Measurements from ENCODE around the gene CCNF.
"Not testable (repeated sequence)": the region's sequence is repeated elsewhere in the genome, so short reads cannot be mapped to it uniquely, and the experiment has no call there.

The CCNF gene

DNA sequence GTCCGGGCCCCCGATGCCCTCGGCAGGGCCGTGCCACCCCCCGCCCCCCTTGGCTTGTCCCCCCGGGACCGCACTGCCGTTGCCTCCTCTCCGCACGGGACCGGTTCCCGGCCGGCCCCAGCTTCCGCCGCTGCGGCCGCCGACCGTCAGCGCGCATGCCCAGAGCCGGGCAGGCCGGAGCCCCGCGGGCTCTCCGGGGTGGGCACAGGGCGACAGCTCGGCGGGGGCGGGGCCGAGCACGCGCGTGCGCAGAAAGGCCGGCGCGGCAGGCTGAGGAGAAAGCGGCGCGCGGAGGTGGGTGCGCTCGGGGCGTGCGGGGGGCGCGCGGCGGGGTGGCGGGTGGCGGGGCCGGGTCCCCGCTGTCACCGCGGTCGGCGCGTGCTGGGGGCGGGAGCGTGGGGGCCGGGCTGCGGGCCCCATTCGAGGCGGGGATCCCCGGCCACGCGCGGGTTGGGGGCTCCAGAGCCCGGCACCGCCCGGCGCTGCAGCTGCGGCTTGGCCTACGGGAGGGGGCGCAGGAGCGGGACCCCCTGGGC lies 45.7 kb downstream of the CCNF start, which contains the start of gene TBC1D24:
TSS of gene TBC1D24 (plus strand) at position 251 of the 536 bp plus-strand sequence. CDS start 21,022 bp downstream, outside the sequence.
- H3K36me3 ChIP-seq (replicated peaks), result 0 out of 2 replicates have a peak, but pooled peaks cover 3% of the 10 kb centered on the region
- DNase-seq (ENCODE audit: low spot score in 2 of 2), result peak; percentile 66 to 91
- peak within 1 kb of the TSS; percentile 72 for H3K4me3 ChIP-seq
- peaks cover 14% of the 10 kb centered on the region for H3K4me1 ChIP-seq
- in situ Hi-C loops (cut with MboI; ENCODE audit: low sequenced_read_pairs), result no loop called here
- no peaks in the 10 kb centered on the region for H3K27me3 ChIP-seq (ENCODE audit: low read depth)
- H3K9me3 ChIP-seq, result no peaks in the 10 kb centered on the region

DNA sequence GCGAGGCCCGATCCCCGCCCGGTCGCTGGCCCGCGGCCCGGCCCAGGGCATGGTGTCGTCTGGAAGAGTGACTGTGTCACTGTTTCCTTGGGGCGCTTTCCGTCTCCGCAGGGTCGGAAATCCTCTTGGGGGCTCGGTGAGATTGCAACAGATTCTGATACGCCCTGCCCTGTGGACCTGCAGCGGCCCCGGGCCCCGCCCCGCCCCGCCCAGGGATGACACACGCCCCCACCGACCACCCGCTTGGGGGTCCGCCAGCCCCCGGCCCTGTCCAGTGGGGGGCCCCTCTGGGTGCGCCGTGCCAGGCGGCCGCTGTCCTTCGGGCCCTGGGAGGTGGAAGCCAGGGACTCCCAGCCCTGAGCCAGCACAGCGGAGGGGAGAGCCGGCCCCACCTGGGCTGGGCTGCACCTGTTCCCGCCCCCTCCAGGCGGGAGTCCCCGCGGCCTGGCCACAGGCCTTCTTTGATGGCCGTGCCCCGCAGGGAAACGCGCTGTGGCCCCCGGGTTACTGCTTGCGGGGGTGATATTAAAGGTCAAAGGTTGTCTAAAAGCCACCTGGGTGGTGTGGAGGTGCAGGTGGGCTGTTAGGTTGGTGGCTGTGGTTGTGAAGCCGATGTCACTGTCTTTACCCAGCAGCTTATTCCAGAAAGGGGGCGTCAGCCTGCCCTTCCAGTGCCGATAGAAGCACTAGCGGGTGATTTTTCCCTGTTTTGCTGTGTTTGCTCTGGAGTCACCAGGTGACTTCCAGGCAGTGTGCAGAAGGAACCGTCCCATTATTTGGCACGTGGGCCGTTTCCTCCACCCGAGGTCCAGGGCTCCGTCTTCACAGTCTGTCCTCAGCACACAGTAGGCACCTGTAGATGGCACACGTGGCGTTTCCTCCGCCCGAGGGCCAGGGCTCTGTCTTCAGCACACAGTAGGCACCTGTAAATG lies 46.4 kb downstream of the CCNF start:
- DNase-seq (ENCODE audit: low spot score in 2 of 2), result peak in 1 of 2 experiments; percentile 50

DNA sequence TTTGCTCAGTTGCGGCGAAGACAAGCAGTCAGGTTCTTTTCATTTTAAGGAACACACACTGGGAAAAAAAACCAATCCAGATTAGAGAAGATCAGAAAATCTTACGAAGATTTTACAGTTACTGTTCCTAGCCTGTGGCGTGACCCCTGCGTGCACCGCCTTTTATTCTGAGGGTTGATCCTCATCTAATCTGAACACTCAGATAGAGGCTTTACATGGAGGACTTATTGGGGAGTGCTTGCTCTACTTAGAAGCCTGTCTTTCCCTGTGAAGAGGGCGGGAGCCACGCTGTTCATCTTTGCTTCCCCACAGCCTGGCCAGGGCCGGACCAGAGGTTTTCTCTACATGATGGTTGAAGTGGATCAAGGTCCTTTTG lies 47.1 kb downstream of the CCNF start:
- DNase-seq (ENCODE audit: low spot score in 2 of 2), result no peak
- in situ Hi-C loops (cut with MboI; ENCODE audit: low sequenced_read_pairs), result no loop called here
- H3K4me1 ChIP-seq, result peaks cover 10% of the 10 kb centered on the region
- peak overlapping the region; percentile 41 for H3K4me3 ChIP-seq
- H3K36me3 ChIP-seq (replicated peaks), result 0 out of 2 replicates have a peak, but pooled peaks cover 3% of the 10 kb centered on the region
- no peaks in the 10 kb centered on the region for H3K9me3 ChIP-seq
- H3K27me3 ChIP-seq (ENCODE audit: low read depth), result no peaks in the 10 kb centered on the region

More for the DNA sequence above, 46.4 kb downstream of the CCNF start:
- in situ Hi-C loops (cut with MboI; ENCODE audit: low sequenced_read_pairs), result no loop called here
- Histone ChIP-seq H3K4me1 (peaks cover 13% of the 10 kb centered on the region), H3K36me3 (replicated peaks) (0 out of 2 replicates have a peak, but pooled peaks cover 3% of the 10 kb centered on the region), H3K9me3 (no peaks in the 10 kb centered on the region), H3K27me3 (ENCODE audit: low read depth) (no peaks in the 10 kb centered on the region), H3K4me3 (peak overlapping the region; percentile 41)

DNA sequence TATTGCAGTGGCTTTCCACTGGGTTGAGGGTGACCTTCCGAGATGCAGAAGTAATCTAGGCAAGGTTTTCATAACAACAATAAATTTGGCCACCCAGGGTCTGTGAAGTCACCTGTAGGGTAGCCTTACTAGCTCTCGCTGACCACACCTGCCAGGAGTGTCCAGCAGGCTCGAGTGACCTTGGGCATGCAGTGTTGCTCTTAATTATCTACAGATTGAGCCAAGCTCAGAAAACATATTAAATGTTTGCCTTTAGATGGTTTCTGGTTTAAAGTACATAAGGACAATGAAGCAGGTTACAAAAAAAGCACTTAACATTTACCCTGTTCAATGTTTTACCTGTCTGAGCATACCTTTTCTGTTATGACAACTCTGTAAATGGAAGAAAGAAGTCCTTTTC lies 47.5 kb downstream of the CCNF start:
- Histone ChIP-seq H3K4me3 (no peak overlapping the region), H3K36me3 (replicated peaks) (0 out of 2 replicates have a peak, but pooled peaks cover 3% of the 10 kb centered on the region), H3K27me3 (ENCODE audit: low read depth) (no peaks in the 10 kb centered on the region), H3K9me3 (no peaks in the 10 kb centered on the region), H3K4me1 (peaks cover 10% of the 10 kb centered on the region)
- in situ Hi-C loops (cut with MboI; ENCODE audit: low sequenced_read_pairs), result no loop called here
- DNase-seq (ENCODE audit: low spot score in 2 of 2), result no peak

DNA sequence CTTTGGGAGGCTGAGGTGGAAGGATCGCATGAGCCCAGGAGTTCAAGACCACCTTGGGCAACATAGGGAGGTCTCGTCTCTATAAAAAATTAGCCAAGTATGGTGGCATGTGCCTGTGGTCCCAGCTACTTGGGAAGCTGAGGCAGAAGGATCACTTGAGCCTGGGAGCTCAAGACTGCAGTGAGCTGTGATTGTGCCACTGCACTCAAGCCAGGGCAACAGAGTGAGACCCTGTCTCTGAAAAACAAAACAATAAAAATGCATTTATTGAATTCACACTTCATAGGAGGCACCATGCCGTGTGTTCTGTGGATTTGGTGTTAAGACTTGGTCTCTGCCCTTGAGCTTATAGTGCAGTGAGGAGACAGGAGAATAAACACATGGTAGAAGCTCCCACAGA lies 48.1 kb downstream of the CCNF start:
- Histone ChIP-seq H3K4me1 (peaks cover 10% of the 10 kb centered on the region), H3K36me3 (replicated peaks) (0 out of 2 replicates have a peak, but pooled peaks cover 3% of the 10 kb centered on the region), H3K9me3 (no peaks in the 10 kb centered on the region), H3K27me3 (ENCODE audit: low read depth) (no peaks in the 10 kb centered on the region), H3K4me3 (no peak overlapping the region)
- DNase-seq (ENCODE audit: low spot score in 2 of 2), result no peak
- in situ Hi-C loops (cut with MboI; ENCODE audit: low sequenced_read_pairs), result no loop called here

DNA sequence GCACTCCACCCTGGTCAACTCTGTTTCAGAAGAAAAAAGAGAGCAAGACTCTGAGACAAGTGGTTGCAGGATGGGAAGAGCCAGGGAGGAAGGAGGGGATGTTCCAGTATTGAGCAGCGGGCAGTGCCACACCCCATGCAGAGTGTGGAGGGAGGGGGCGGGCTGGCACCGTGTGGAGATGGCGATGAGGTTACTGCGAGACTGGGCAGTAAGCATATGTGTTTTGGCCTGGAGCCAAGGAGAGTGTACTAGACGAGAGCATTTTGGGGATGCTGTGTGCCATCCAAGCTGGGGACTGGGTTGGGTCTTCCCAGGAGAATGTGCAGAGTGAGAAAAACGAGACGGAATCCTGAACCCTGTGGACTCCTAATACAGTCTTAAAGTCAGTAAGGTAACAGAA lies 49.0 kb downstream of the CCNF start:
- H3K27me3 ChIP-seq (ENCODE audit: low read depth), result no peaks in the 10 kb centered on the region
- H3K4me3 ChIP-seq, result no peak overlapping the region
- in situ Hi-C loops (cut with MboI; ENCODE audit: low sequenced_read_pairs), result no loop called here
- H3K9me3 ChIP-seq, result no peaks in the 10 kb centered on the region
- peaks cover 6% of the 10 kb centered on the region for H3K4me1 ChIP-seq
- DNase-seq (ENCODE audit: low spot score in 2 of 2), result no peak
- 0 out of 2 replicates have a peak, but pooled peaks cover 3% of the 10 kb centered on the region for H3K36me3 ChIP-seq (replicated peaks)

DNA sequence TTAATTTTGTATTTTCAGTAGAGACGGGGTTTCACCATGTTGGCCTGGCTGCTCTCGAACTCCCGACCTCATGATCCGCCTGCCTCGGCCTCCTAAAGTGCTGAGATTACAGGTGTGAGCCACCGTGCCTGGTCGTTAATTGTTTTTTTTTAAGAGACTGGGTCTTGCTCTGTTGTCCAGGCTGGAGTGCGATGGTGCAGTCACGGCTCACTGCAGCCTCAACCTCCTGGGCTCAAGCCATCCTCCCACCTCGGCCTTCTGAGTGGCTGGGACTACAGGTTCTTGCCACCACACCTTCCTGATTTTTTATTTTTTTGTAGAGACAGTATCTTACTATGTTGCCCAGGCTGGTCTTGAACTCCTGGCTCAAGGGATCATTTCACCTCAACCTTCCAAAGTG lies 50.7 kb downstream of the CCNF start:
- in situ Hi-C loops (cut with MboI; ENCODE audit: low sequenced_read_pairs); H3K4me1 ChIP-seq; H3K4me3 ChIP-seq; H3K27me3 ChIP-seq (ENCODE audit: low read depth); H3K36me3 ChIP-seq (replicated peaks); DNase-seq (ENCODE audit: low spot score in 2 of 2); H3K9me3 ChIP-seq: not testable (repeated sequence)

DNA sequence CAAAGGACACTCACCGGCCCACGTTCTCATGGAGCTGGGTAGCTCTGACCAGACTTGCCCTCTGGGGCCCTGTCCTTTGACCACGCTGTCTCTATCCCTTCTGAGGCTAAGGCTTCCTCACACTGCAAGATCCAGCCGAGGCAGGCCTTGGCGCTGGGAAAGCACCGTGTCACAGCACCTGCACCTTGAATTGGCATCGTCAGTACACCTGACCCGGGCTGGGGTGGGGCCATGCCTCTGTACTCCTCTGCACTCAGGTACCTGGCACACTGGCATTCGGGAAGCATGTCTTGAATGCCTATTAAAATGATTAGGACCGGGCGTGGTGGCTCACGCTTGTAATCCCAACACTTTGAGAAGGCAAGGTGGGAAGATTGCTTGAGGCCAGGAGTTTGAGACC lies 51.7 kb downstream of the CCNF start:
- H3K4me3 ChIP-seq, result no peak overlapping the region
- H3K4me1 ChIP-seq, result peaks cover 3% of the 10 kb centered on the region; the same call in 1 of the 2 replicates
- DNase-seq (ENCODE audit: low spot score in 2 of 2), result no peak
- H3K9me3 ChIP-seq, result no peaks in the 10 kb centered on the region
- in situ Hi-C loops (cut with MboI; ENCODE audit: low sequenced_read_pairs), result no loop called here
- H3K27me3 ChIP-seq (ENCODE audit: low read depth), result no peaks in the 10 kb centered on the region
- no peaks in the 10 kb centered on the region for H3K36me3 ChIP-seq (replicated peaks)

DNA sequence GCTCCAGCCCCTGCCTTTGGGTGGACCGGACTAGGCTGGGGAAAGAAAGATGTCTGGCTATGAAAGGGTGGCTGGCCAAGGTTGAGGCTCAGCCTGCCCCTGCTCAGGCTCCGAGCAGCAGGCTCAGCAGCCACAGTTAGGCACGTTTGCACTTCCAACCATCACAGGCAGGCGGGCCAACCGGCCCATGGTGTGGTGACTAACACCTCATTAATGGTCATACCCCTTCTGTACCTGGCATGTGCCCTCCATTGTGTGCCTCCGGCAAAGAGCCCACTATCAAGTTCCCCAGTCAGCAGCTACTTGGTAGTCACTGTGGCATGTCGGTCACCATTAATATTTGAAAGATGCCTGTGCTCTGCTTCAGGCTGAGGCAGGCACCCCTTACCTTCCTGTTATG lies 52.4 kb downstream of the CCNF start:
- in situ Hi-C loops (cut with MboI; ENCODE audit: low sequenced_read_pairs), result no loop called here
- Histone ChIP-seq H3K4me1 (no peaks in the 10 kb centered on the region), H3K27me3 (ENCODE audit: low read depth) (no peaks in the 10 kb centered on the region), H3K36me3 (replicated peaks) (no peaks in the 10 kb centered on the region), H3K4me3 (no peak overlapping the region), H3K9me3 (no peaks in the 10 kb centered on the region)
- no peak for DNase-seq (ENCODE audit: low spot score in 2 of 2)

DNA sequence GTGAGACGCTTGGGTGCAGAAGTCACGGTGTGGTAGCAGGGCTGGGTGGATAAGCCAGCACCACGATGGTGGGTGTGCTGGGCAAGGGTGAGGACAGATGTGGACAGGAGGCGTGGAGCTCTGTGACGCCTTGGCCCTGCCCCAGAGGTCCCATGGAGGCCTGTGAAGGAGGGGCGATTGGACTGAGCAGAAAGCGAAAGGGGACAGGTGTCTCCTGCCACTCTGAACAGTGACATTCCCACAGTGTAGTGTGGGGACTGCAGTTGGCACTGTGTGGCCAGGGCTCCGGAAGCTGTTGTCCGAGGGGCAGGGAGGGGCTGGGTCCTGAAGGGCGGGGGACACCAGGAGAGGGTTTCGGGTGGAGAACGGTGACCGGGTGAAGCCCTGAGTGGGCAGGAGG lies 53.0 kb downstream of the CCNF start:
- DNase-seq (ENCODE audit: low spot score in 2 of 2), result no peak
- in situ Hi-C loops (cut with MboI; ENCODE audit: low sequenced_read_pairs), result no loop called here
- no peaks in the 10 kb centered on the region for H3K4me1 ChIP-seq
- H3K4me3 ChIP-seq, result no peak overlapping the region
- no peaks in the 10 kb centered on the region for H3K27me3 ChIP-seq (ENCODE audit: low read depth)
- no peaks in the 10 kb centered on the region for H3K9me3 ChIP-seq
- no peaks in the 10 kb centered on the region for H3K36me3 ChIP-seq (replicated peaks)

DNA sequence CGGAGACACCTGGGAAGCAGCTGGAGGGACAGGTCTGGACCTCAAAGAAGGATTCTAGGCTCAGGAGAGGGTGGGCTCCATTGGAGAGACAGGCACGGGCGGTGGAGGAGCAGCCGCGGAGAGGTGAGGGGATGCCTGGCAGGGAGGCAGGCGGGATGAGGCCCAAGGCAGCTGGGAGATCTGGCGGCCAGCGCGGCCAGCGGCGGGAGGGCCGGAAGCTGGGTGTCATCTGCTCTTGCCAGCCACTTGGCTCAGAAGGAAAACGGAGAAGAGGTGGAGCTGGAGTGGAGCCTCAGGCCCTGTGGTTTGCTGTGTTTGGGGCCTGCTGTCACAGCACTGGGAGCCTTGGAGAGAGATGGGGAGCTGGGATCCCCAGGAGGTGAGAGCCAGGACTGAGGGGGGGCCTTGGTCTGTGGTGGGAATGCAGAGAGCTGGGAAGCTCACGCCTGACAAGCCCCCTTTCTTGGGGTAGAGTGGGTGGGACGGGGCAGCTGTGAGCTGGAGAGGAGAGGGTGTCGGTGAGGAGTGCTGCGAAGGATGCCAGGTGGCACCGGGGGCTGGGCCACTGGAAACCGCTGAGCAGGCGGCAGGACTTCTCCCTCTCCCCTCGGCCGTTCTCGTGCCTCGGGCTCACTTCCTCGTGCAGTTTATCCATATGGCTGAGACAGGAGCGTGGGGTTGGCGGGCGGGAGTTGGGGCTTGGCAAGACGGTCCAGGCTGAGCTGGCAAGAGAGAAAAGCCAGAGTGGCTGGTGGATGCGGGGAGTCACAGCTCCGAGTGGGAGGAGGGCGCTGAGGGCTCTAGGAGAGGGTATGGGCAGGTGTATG lies 53.7 kb downstream of the CCNF start:
- H3K4me1 ChIP-seq, result no peaks in the 10 kb centered on the region
- H3K27me3 ChIP-seq (ENCODE audit: low read depth), result no peaks in the 10 kb centered on the region
- H3K9me3 ChIP-seq, result no peaks in the 10 kb centered on the region
- H3K36me3 ChIP-seq (replicated peaks), result no peaks in the 10 kb centered on the region
- in situ Hi-C loops (cut with MboI; ENCODE audit: low sequenced_read_pairs), result no loop called here
- DNase-seq (ENCODE audit: low spot score in 2 of 2), result no peak
- H3K4me3 ChIP-seq, result no peak overlapping the region

DNA sequence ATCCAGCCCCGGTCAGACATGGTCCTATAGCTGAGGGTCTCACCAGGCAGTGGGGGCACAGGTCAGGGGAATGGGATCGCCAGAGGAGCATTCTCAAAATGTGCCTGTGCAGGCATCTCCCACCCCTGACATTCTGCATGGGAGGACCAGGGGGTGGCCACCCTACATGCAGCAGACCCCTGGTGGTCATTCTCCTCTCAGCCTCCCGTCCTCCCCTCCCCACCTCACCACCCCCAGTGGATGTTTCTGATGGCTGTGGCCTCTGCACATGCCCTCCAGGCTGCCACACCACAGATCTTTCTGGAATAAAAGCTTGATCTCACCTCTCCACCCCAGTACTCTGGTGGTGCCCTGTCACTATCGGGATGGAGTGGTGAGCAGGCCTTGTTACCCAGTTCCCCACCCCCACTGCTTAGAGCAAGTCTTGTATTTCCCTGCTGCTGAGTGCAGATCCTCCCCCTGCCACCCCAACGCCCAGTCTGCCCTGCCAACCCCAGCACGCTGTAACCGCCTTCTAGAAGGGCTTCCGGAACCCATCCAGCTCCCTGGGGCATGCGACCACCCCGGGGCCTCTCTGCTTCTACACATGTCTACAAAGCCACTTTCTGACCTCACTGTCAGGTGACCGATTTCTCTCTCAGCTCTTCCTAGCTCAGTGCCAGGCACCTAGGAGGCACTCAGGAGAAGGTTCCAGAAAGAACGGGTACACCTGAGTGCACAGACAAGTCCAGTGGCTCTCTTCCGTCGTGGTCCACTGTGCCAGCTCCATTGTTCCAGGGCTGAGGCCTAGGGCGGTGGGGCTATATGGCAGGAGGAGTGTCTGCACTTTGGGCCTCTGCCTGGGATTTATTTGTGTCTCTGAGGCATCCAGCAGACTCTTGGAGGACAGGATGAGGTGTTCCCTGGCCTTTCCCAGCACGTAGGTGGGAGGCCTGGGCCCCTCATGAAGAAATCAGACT lies 55.0 kb downstream of the CCNF start:
- in situ Hi-C loops (cut with MboI; ENCODE audit: low sequenced_read_pairs), result no loop called here
- no peak for DNase-seq (ENCODE audit: low spot score in 2 of 2)

More for the DNA sequence above, 55.0 kb downstream of the CCNF start:
- Histone ChIP-seq H3K4me3 (no peak overlapping the region), H3K9me3 (no peaks in the 10 kb centered on the region), H3K4me1 (no peaks in the 10 kb centered on the region), H3K27me3 (ENCODE audit: low read depth) (no peaks in the 10 kb centered on the region), H3K36me3 (replicated peaks) (no peaks in the 10 kb centered on the region)
